ENCODE data around the gene L1CAM. TPM values are rescaled to one million over a fixed set of nuclear protein-coding genes. Genes with fewer than 3 reads are reported as not detected.

L1CAM gene
- total RNA-seq, 6 experiments from 2014 or later = 13.1 to 89.2 (median 14.4) TPM

DNA sequence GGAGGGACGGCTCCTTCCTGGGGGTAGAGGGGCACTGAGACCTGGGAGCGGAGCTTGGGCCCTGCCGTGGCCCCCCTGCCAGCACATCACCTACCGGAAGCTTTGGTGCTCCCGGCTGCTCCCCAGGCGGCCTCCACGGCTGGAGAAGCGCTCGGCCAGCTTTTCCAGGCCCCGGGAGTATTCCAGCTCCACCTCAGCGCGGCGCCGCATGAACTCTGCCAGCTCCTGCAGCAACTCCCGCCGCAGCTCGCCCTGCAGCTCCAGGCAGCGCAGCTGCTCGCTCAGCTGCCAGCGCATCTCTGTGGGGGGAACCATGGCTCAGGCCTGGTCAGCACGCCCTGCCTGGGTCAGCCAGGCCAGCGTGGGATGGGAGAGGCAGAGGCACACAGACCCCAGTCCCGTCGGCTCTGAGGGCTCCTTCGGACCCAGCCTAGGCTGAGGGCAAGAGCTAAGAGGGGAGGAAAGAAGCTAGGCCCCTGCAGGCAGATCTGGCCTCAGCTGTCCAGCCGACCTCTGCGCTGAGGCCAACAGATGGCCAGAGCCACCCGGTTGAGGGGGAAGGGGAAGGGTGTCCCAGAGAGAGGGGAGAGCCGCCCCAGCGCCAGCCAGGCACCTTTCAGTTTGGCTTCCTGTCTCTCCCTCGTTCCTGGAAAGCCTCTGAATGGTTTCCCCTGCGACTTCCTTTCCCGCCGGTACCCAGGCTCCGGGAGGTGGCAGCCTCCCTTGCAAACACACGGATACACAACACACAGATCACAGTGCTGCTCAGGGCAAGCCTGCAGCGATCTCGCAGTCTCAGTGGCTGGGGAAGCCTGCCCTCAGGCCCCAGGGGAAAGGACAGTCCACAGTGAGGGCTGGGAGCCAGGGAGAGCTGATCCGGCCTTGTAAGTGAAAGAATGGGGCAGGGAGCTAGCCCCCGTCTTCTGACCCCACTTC lies 35.8 kb upstream of the L1CAM start:
- no peak for DNase-seq
- H3K4me3 Mint-ChIP-seq = no peak overlapping the region
- H3K9me3 Mint-ChIP-seq = no peaks in the 10 kb centered on the region

GRCh38 chrX:153921070-153921469 lies 35.1 kb upstream of the L1CAM start:
- Mint-ChIP-seq H3K27me3 (ENCODE audit: insufficient read depth) (peaks cover 4% of the 10 kb centered on the region), H3K27ac (no peak overlapping the region), H3K4me1 (ENCODE audit: low read depth) (peaks cover 6% of the 10 kb centered on the region; the same call in 1 of the 2 replicates), H3K9me3 (no peaks in the 10 kb centered on the region), H3K36me3 (ENCODE audit: low read depth) (no peaks in the 10 kb centered on the region), H3K4me3 (no peak overlapping the region)
- no peak for DNase-seq
- TF ChIP-seq CTCF (IDR thresholded peaks at IDR 0.05) = no peak

More for the DNA sequence above, 35.8 kb upstream of the L1CAM start:
- Mint-ChIP-seq H3K4me1 (ENCODE audit: low read depth) (peaks cover 6% of the 10 kb centered on the region; the same call in 1 of the 2 replicates), H3K27me3 (ENCODE audit: insufficient read depth) (peaks cover 3% of the 10 kb centered on the region), H3K27ac (no peak overlapping the region), H3K36me3 (ENCODE audit: low read depth) (no peaks in the 10 kb centered on the region)
- no peak for TF ChIP-seq CTCF (IDR thresholded peaks at IDR 0.05)

DNA sequence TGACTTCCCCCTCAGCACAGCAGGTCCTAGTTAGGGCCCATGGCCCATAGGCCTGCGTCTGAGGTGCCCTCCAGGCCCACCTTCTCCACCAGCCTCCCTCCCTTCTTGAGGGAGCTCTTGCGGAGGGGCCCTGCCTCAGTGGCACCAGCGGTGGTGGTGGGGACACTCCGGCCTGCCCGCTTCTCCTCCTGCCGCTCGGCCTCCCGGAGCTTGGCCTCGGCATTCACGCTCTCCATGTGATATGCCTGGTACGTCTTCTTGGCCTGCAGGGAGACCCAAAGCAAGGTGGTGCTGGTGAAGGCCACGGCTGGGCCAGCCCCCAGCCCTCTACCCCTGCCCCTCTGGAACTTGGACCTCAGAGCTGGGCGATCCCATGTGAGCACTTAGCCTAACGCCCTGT lies 34.6 kb upstream of the L1CAM start:
- Mint-ChIP-seq H3K36me3 (ENCODE audit: low read depth) (no peaks in the 10 kb centered on the region), H3K4me3 (no peak overlapping the region), H3K27me3 (ENCODE audit: insufficient read depth) (peaks cover 6% of the 10 kb centered on the region), H3K27ac (no peak overlapping the region), H3K4me1 (ENCODE audit: low read depth) (peaks cover 6% of the 10 kb centered on the region; the same call in 1 of the 2 replicates), H3K9me3 (no peaks in the 10 kb centered on the region)
- no peak for TF ChIP-seq CTCF (IDR thresholded peaks at IDR 0.05)
- DNase-seq = no peak

DNA sequence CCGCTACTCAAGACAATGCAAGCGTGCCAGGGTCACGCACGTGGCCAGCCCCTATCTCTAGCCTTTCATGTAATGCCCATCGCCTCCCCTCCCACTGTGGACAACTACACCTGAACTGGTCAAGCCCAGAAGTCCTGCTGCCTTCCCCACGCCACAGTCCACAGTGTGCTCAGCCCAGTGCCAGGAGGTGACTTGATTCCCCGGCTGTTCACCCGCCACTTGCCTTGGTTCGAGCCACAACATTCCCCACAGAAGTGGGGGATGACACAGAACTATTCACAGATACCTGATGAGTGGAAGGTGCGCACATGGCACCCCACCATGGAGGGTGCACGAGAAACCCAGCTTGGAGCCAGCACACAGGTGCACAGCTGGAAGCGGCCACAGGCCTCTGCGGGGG lies 33.3 kb upstream of the L1CAM start:
- H3K4me3 Mint-ChIP-seq = no peak overlapping the region
- no peak for DNase-seq
- H3K36me3 Mint-ChIP-seq (ENCODE audit: low read depth) = no peaks in the 10 kb centered on the region
- no peak for TF ChIP-seq CTCF (IDR thresholded peaks at IDR 0.05)
- H3K27ac Mint-ChIP-seq = no peak overlapping the region
- H3K27me3 Mint-ChIP-seq (ENCODE audit: insufficient read depth) = peaks cover 8% of the 10 kb centered on the region
- H3K9me3 Mint-ChIP-seq = no peaks in the 10 kb centered on the region
- peaks cover 2% of the 10 kb centered on the region; the same call in 1 of the 2 replicates for H3K4me1 Mint-ChIP-seq (ENCODE audit: low read depth)

GRCh38 chrX:153917869-153918268 lies 31.9 kb upstream of the L1CAM start:
- H3K9me3 Mint-ChIP-seq = no peaks in the 10 kb centered on the region
- no peaks in the 10 kb centered on the region for H3K36me3 Mint-ChIP-seq (ENCODE audit: low read depth)
- H3K4me3 Mint-ChIP-seq = no peak overlapping the region
- TF ChIP-seq CTCF (IDR thresholded peaks at IDR 0.05) = no peak
- H3K27me3 Mint-ChIP-seq (ENCODE audit: insufficient read depth) = peaks cover 8% of the 10 kb centered on the region
- H3K4me1 Mint-ChIP-seq (ENCODE audit: low read depth) = no peaks in the 10 kb centered on the region
- no peak for DNase-seq
- H3K27ac Mint-ChIP-seq = no peak overlapping the region

Measured in HFFc6 (cell line).